Activated CD4-positive, alpha-beta T cell treated with anti-CD3 and anti-CD28 coated beads, Interleukin-2, amount 50 U/mL, for 16 hours (primary cell): ENCODE data around the gene SLC38A9.
"Not testable (repeated sequence)": the region's sequence is repeated elsewhere in the genome, so short reads cannot be mapped to it uniquely, and the experiment has no call there.

Experiments
- DNase-seq: peaks from one replicate; pipeline ENCODE4 v3.0.0-alpha.2; 2020

SLC38A9 gene

DNA sequence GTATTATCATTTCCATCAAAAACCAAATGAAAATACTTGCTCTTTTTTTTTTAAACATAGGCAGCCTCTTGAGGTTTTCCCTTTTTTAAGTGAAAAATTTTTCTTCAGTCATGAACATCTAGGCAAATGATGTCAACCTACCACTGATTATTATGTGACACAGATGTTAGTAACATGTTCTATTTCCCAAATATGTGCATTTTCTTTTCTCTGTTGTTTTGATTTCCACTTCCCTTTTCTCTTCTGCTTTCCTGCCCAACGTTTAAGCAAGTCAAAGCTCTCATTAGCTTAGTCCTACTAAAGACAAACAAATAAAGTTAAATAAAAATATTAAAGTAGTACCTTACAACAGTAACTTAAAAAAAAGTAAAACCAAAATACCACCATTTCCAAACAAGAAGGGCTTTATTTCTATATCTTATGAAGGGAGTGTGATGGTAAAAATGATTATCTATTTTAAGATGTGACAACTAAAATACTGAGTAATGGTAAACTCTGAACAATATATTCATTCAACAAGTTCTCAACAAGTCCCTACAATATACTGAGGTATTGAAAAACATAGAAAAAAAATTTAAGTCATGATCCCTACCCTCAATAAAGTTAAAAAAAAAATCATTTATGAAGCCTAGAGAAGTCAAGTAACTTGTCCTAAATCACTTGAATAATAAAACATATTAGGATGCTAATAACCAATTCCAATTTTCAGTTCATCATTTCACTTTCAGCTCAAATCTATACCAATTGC is 9.4 kb downstream of the SLC38A9 start:
- no peak for DNase-seq

DNA sequence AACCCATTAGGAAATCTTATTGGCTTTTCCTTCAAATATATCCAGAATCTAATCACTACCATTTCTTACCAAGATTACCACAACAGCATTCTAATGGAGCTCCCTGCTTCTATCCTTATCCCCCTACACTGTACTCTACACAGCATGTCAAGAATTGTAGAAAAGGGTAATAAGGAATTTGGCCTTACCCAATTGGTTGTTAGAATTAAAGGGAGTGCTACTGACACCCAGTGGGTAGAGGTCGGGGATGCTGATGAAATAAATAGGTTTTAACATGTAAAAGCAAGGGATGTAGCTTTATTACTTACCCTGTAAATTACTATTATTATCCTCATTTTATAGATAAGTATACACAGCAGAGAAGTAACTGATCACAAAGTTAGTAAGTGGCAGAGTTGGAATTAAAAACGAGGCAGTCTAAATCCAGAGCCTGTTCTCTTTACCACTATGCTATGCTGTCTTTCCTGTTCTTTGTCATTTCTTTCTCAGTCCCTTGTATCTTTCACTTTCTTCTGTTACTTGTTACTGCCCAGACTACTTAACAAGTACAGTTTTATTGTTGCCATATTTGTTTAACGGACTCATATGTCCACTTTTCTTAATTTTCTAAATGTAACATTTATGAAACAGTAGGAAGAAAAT is 10.5 kb downstream of the SLC38A9 start:
- no peak for DNase-seq

DNA sequence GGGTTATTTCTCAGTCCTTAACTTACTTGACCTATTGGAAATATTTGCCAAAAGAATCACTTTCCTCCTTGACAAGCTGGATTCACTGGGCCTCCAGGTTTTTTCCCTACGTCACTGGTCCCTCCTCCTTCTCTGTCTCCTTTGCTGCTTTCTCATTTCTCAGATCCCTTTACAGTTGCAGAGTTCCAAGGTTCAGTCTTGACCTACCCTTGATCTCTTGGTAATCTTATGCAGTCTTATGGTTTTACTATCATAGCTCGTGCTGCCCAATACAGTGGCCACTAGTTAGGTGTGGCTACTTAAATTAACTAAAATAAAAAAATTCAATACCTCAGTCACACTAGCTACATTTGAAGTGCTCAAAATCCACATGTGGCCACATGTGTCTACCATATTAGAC is 11.4 kb downstream of the SLC38A9 start:
- no peak for DNase-seq

DNA sequence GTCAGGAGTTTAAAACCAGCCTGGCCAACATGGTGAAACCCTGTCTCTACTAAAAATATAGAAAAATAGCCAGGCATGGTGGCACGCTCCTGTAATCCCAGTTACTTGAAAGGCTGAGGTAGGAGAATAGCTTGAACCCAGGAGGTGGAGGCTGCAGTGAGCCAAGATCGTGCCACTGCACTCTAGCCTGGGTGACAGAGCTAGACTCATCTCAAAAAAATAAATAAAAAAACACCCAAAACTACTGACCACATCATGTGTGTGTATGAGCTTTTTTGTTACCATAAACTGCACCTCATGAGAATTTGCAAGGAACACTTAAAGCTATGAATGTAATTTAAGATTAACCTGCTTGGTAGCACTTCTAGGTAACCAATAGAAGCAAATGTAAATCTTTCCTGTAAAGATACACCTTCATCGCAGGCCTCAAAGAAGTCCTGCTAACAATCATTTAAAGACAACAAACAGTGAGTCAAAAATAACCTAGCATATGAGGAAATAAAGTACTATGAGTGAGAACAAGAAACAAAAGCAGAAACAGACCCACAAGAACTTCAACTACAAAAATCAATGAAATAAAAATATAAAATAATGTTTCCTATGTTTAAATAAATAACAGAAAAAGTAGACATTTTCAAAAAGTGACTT is 13.0 kb downstream of the SLC38A9 start:
- peak; percentile 20 for DNase-seq

DNA sequence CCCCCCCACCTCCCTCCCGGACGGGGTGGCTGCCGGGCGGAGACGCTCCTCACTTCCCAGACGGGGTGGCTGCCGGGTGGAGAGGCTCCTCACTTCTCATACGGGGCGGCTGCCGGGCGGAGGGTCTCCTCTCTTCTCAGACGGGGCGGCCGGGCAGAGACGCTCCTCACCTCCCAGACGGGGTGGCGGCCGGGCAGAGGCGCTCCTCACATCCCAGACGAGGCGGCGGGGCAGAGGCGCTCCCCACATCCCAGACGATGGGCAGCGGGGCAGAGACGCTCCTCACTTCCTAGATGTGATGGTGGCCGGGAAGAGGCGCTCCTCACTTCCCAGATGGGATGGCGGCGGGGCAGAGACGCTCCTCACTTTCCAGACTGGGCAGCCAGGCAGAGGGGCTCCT is 15.4 kb downstream of the SLC38A9 start:
- DNase-seq, result not testable (repeated sequence)

DNA sequence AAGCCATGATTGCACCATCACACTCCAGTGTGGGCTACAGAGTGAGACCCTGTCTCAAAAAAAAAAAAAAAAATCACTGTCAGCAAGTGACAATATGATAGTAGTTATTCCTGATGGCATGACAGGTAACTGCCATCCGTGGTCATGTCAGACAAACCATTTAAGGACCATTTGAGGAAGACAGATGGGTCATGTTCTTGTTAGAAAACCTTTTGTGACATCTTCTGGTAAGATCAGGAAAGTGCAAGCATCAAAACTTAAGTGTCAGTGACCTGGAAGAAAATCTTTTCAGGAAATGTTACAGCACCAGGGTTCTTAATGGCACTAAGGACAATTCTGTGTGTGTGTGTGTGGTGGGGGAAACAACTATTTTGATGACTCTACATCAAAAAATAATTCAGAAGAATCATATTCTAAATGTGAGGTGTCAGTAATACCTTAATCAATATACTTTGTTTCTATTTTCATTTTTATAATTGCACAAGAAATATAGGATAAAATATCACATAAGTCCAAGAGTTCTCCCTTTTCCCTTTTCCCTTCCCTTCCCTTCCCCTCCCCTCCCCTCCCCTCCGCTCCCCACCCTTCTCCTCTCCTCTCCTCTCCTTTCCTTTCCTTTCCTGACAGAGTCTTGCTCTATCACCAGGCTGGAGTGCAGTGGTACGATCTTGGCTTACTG is 17.8 kb downstream of the SLC38A9 start:
- no peak for DNase-seq

DNA sequence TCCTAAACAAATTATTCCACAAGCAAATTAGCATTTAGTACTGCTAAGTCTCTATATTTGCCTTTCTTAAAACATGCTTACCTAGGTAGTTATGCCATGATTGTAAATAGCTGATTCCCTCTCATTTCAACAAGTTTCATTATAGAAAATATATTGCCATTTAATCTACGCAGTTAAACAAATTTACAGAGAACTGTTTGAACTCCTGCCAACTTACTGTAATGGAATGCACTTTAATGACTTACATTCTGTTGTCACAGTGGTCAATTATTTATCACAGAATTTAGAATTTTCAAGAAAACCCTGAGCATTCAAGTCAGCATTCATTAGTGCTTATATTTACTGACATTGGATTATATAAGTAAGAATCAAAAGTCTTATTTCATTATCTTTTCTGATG is 19.6 kb downstream of the SLC38A9 start:
- DNase-seq, result no peak

DNA sequence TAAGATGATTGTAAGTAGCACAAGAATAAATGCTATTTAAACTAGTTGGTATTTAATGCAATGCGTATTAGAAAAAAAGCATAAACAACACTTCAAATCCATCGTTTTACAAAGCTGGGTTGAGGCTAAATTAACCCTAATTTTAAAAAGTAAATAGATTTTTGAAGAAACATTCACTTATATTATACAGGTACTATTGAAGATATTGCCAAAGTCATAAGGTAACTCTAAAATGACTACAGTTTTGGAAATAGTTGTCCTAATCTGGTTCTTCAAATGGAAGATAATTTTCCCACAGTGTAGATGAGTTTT is 20.1 kb downstream of the SLC38A9 start:
- DNase-seq, result no peak

DNA sequence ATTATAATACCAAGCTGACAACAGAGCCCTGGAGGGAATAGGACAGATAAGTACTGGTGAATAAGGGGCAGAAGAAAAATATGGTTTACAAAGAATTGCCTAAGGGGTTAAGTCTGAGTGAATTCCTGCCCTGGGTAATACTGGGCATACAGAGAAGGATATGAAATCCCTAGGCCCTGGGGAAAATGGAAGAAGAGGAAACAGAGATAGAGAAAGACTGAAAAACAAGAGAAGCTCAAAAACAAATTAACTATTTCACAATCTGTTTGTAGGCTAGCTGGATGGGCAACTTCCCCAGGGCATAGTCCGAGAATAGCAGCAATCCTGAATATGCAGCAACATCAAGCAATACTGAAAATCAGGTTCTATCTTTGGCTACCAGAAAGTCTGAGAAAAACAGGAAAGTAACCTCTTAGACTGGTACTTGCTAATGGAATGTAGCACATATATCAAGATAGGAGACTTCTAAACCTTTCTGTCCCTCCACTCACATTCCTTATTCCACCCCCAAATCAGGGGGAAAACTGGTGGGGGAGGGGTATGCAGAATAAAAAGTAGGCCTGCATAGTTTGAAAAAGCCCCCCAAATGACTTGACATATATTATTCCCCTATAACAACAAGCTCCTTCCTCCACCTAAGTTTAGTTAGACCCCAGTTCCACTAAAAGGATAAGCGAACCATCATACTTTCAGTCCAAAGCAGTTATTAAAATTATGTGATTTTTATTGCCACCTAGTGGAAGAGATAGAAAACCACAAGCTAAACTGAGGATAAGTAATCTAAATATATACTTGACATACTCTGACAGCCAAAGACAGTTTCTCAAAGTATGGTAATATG is 20.6 kb downstream of the SLC38A9 start:
- peak; percentile 42 for DNase-seq

DNA sequence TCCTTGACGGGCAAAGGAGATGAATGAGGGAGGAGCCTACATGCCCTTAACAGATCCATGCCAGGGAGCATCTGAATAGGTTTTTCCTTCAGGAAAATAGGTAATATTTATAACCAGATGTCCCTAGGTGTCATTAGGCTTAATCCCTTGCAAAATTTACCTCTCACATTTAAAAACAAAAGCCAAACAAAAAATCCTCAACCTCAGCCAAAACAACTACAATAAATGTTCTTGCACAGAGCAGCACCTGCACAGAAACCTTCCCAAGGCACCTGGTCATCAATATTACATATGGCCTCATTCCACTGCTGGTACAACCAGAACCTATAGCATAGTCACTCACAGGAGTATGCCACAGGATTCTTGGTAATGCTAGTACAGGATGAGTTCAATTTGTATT is 30.1 kb downstream of the SLC38A9 start:
- no peak for DNase-seq

DNA sequence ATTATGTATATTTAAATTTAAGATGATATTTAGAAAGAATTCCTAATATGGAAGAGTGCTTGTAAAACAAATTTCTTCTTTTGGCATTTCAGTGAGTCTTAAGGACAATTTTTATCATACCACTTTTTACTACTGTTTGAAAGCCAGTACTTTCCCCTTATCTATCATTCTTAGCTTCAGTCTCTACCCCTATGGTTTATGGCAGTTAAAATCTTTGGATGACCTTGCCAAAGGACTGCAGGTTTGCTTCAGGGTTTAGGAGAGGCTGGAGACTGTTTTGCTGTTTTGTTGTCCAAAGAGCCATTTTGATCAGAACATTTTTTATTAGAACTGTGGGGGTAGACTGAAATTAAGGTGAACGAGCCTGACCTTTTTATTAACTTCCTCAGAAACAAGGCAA is 30.8 kb downstream of the SLC38A9 start:
- no peak for DNase-seq

DNA sequence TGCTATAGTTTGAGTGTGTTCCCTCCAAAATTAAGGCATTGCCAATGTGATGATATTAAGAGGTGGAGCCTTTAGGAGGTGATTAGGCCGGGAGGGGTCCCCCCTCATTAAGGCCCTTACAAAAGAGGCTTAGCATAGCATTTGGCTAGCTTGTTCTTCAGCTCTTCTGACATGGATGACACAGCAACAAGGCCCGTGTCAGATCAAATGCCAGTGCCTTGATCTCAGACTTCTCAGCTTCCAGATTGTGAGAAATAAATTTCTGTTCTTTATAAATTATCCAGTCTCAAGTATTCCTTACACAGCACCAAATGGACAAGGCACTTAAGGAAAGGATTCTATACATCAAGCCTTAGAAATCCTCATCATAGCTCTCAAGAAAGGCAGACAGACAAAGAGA is 31.8 kb downstream of the SLC38A9 start:
- DNase-seq, result no peak

DNA sequence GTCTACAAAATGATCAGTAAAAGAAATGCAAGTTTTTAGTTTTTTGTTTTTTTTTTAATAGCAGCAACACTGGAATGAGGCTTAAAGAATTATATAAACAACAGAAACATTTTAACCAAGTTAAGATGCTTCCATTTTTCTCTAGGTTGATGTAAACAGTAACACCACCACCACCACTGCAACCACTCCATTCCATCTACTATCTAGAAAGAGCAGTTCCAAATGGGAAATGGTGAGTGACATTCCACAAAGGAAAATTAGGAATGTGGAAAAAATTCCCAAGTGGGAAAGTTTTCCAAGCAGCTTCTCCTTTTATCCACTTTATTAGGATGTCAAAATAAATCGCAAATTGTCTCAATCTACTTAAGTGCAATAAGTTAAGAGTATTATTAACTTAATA is 32.6 kb downstream of the SLC38A9 start:
- DNase-seq, result no peak

DNA sequence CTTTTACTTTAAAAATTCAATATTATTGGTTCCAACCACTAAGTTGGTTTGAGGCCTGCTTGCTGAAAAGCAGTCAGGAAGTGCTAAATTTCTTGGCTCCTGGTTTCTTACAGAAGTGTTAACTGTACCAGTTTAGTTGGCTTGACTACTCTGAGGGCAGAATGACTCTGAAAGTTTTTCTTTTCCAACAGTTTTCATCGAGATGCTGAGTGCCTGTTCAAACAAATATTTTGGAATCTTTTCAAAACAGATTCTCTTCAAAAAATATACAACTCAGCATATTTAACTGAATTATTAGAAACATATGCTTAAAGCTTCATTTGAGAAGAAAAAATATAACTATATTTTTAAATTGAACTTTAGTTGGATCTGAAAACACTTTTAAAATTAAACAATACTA is 37.0 kb downstream of the SLC38A9 start:
- no peak for DNase-seq

DNA sequence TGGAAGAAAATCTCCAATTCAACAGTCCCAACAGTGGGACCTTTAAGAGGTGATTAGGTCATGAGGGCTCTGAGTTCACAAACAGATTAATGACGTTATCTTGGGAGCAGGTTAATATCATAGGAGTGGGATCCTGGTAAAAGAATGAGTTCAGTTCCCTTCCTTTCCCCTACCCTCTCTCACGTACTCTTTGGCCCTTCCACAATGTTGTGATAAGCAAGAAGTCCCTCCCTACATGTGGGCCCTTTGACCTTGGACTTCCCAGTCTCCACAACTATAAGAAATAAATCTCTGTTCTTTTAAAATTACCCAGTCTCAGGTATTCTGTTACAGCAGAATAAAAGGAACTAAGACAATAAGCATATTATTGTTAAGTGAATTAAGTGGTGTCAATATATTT is 37.8 kb downstream of the SLC38A9 start:
- no peak for DNase-seq

DNA sequence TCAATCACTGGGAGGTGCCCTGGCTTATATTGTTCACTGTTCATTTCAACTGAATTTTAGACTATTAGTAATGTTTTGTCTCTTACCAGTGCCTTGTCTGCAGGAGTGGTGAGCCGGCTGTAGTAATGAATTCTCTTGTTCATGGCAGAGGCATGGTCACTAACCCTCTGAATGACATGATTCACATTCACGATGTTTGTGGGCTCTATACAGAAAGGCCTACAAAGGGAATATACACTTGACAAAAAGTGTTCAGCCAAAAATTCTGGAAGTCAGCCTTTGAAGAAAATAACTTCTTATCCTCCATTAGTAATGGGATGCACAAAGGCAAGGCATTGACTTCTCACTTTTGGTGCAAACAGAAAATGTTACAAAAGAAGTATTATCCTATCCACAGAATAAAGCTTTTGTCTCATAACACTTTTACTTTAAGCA is 39.6 kb downstream of the SLC38A9 start:
- no peak for DNase-seq

DNA sequence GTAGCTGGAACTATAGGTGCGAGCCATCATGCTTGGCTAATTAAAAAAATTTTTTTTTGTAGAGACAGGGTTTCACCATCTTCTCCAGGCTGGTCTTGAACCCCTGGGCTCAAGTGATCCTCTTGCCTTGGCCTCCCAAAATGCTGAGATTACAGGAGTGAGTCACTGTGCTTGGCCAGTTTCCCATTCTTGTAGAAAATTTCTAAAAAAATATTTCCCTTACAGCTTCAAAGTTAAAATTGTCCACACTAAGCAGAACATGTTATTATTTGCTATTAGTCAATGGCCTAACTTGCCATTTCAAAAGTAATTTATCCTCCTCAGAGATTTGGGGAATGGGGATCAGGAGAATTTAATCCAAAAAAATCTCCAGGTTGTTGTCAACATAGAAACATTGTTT is 40.1 kb downstream of the SLC38A9 start:
- DNase-seq, result no peak

DNA sequence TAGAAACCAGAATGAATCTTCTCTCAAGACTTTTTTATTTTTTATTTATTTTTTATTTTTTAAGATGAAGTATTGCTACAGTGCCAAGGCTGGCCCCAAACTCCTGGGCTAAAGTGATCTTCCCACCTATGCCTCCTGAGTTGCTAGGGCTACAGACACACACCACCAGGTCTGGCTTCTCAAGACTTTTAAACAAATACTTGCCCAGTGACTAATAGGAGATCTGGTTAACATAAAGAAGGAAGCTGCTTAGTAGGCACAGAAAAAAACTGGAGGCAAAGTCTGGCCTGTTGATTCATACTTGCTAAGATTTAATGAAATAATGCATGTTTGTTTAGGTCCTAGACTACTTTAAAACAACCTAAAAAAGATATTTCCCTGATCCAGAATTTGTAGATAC is 43.8 kb downstream of the SLC38A9 start:
- DNase-seq, result no peak

DNA sequence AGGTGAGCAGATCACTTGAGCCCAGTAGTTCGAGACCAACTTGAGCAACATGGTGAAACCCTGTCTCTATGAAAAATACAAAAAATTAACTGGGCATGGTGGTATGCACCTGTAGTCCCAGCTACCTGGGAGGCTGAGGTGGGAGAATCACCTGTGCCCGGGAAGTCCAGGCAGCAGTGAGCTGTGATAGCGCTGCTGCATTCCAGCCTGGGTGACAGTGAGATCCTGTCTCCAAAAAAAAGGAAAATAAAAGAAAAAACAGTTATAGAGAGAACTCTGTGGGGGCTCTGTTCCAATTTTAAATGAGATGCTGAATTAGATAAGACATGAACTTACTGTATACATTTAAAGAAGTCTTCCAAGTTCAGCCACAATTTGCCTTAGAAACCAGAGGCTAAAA is 44.2 kb downstream of the SLC38A9 start:
- no peak for DNase-seq

DNA sequence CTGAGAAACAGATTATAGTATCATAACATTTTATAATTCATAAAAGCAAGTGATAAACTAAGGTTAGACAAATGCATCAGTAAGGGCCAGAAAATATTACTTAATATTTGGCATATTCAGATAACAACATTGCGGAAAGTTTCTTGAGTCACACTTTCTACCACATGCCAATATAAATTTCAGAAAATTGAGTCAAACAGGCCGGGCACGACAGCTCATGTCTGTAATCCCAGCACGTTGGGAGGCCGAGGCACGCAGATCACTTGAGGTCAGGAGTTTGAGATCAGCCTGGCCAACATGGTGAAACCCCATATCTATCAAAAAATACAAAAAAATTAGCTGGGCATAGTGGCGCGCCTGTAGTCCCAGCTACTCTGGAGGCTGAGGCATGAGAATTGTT is 47.1 kb downstream of the SLC38A9 start:
- DNase-seq, result no peak

DNA sequence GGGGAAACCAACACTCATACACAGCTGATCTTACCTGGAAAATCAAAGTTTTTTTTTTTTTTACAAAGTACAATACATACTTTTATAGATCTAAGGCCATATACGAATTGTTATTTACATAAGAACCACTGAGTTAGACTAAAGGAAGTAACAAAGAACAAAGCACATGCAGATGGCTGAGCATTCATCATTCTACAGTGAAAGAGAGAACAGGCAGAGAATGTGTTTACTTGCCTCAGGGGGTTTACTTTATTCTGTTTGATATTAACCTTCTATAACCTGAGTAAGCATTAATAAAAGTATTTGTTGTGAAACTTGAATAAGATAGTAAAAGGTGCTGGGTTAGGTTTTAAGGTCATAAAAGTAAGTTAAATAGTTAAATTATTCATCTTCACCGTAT is 54.7 kb downstream of the SLC38A9 start:
- no peak for DNase-seq

DNA sequence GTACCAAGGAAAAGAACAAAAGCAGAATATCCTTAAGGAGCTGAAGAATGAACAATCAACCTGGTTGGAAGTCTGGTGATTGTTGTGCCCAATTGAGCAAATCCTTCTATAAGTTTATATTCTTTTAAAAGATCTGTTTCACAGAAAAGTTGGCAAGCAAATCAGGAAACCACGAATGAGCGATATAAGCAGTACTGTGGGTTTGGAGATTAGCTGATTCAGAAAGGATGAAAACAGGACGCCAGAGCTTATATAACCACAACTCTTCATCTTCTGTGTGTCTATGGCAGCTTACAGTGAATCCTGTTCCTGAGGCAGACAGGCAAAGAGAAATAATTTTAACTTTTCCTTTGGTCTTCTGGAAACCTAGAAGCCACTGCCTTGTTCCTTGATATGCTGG is 61.7 kb downstream of the SLC38A9 start:
- peak; percentile 47 for DNase-seq

DNA sequence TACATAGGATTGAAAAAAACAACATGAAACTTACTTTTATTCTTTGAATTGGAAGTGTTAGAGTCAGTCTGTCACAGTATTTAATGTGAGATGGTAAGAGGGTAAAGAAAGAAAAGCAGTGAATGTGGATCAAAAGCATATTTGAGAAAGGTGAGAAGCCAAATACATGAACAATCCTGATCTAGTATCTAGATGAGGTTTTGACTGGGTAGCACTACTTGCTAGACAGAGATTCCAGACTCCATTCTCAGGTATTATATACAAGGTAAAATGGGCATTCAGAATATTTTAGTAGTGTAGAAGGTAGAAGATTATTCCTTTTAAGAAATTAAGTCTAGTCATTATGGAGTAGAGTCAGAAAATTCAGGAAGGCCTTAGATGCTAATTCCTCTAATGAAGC is 62.2 kb downstream of the SLC38A9 start:
- DNase-seq, result no peak
